Left colon (tissue), 2 donors: ENCODE measurements around the gene TMEM132C. TPM values are rescaled to one million over a fixed set of nuclear protein-coding genes. Genes with fewer than 3 reads are reported as not detected.

Source experiments
- microRNA-seq, 2 donors: library from miRNA; unstranded; fragments of <30 nt; microRNA quantifications; one replicate each; pipeline versions ENCODE4 v1.1.0 to v1.2.0, GENCODE V29; 2020
- total RNA-seq, 2 donors: library from RNA; stranded (reverse); fragmentation: NEBNext Ultra II Directional; extraction: Animal tissue kit (Norgen Biotek cat#: 25700); gene quantifications; one replicate each; pipeline ENCODE4 v1.2.1, GENCODE V29; 2021
- donor health status: DM: no; HTN: no; CAD: no.
- donor health status: DM: yes; HTN: yes; CAD: no.

Gene TMEM132C
- total RNA-seq, 2 donors from 2014 or later, result 0.40 to 0.78 TPM

Small RNA genes within 50 kb of the gene (microRNA-seq; reads per million reads assigned to microRNA genes)
- gene MIR3612, result 0 reads per million in 2 donors
- gene MIR4419B, result 0 reads per million in 2 donors
